Mesendoderm (in vitro differentiated cells): ENCODE data around the gene SAMD9L.
"Not testable (repeated sequence)": the region's sequence is repeated elsewhere in the genome, so short reads cannot be mapped to it uniquely, and the experiment has no call there.

Experiments used
- DNase-seq: peaks from one replicate; pipeline ENCODE4 v3.0.0; 2013
- H2AK5ac ChIP-seq: 2 replicates; pipeline ENCODE4 v1.6.1; 2013; ENCODE audit warnings: low read length, inconsistent platforms
- H2BK120ac ChIP-seq: 2 replicates; pipeline ENCODE4 v1.6.1; 2013; ENCODE audit warnings: low read depth, mild to moderate bottlenecking, low read length, moderate library complexity, mixed read lengths
- H2BK15ac ChIP-seq: replicated peaks from 2 replicates; pipeline ENCODE4 v1.6.1; 2013; ENCODE audit warnings: low read depth, mild to moderate bottlenecking, moderate library complexity
- H2BK5ac ChIP-seq: 2 replicates; pipeline ENCODE4 v1.6.1; 2013; ENCODE audit warnings: low read length, inconsistent platforms
- H3K18ac ChIP-seq: 2 replicates; pipeline ENCODE4 v1.6.1; 2013; ENCODE audit warnings: mild to moderate bottlenecking, low read length, mixed read lengths
- H3K23ac ChIP-seq: one replicate; pipeline ENCODE4 v1.6.1; 2013; ENCODE audit warnings: low read length
- H3K27ac ChIP-seq: 2 replicates; pipeline ENCODE4 v1.5.1; 2013; ENCODE audit warnings: low read depth, mild to moderate bottlenecking, inconsistent platforms, low read length, moderate library complexity
- H3K27me3 ChIP-seq: 2 replicates; pipeline ENCODE4 v1.6.1; 2013; ENCODE audit warnings: low read length, control low read depth, mild to moderate bottlenecking, inconsistent platforms; ENCODE audit not compliant: insufficient read depth, poor library complexity
- H3K36me3 ChIP-seq: 2 replicates; pipeline ENCODE4 v1.6.1; 2013; ENCODE audit warnings: low read length, inconsistent platforms; ENCODE audit not compliant: control insufficient read depth, insufficient read depth
- H3K4ac ChIP-seq: one replicate; pipeline ENCODE4 v1.6.1; 2013; ENCODE audit warnings: low read depth, mild to moderate bottlenecking, low read length, moderate library complexity
- H3K4me1 ChIP-seq: 2 replicates; pipeline ENCODE4 v1.6.1; 2013; ENCODE audit warnings: low read depth, low read length, inconsistent platforms; ENCODE audit not compliant: control insufficient read depth
- H3K4me2 ChIP-seq: 2 replicates; pipeline ENCODE4 v1.6.1; 2013; ENCODE audit warnings: low read length
- H3K4me3 ChIP-seq: 2 replicates; pipeline ENCODE4 v1.5.1; 2013; ENCODE audit warnings: mild to moderate bottlenecking, low read length
- H3K56ac ChIP-seq: one replicate; pipeline ENCODE4 v1.6.1; 2013; ENCODE audit warnings: low read length
- H3K79me1 ChIP-seq: 2 replicates; pipeline ENCODE4 v1.6.1; 2013; ENCODE audit warnings: low read length, inconsistent platforms
- H3K79me2 ChIP-seq: 2 replicates; pipeline ENCODE4 v1.6.1; 2013; ENCODE audit warnings: mild to moderate bottlenecking, low read length; ENCODE audit not compliant: control insufficient read depth, insufficient read depth
- H3K9ac ChIP-seq: 2 replicates; pipeline ENCODE4 v1.6.1; 2013; ENCODE audit warnings: low read length, inconsistent platforms
- H4K5ac ChIP-seq: one replicate; pipeline ENCODE4 v1.6.1; 2013; ENCODE audit warnings: low read length
- H4K8ac ChIP-seq: one replicate; pipeline ENCODE4 v1.6.1; 2013; ENCODE audit warnings: low read depth, mild to moderate bottlenecking, control low read depth, low read length, moderate library complexity
- WGBS: extraction: QIAGEN DNeasy Blood & Tissue Kit; methylation state at CpG from one replicate; pipeline ENCODE4 v1.1.7; 2013; ENCODE audit warnings: low lambda C conversion rate, missing lambda C conversion rate; ENCODE audit not compliant: insufficient coverage; ENCODE audit errors: extremely low coverage; 5-methylcytosine and 5-hydroxymethylcytosine counted together

The SAMD9L gene

DNA sequence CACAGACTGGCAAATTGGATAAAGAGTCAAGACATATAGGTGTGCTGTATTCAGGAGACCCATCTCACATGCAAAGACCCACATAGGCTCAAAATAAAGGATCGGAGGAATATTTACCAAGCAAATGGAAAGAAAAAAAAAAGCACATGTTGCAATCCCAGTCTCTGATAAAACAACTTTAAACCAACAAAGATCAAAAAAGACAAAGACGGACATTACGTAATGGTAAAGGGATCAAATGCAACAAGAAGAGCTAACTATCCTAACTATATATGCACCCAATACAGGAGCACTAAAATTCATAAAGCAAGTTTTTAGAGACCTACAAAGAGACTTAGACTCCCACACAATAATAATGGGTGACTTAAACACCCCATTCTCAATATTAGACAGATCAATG, 24.7 kb downstream of the SAMD9L start:
- not testable (repeated sequence) for H2BK120ac ChIP-seq, H4K5ac ChIP-seq, DNase-seq, H3K79me2 ChIP-seq, H3K56ac ChIP-seq, H4K8ac ChIP-seq, H2BK15ac ChIP-seq, H3K4me1 ChIP-seq, H2BK5ac ChIP-seq, H3K27ac ChIP-seq, H2AK5ac ChIP-seq, H3K4me3 ChIP-seq, H3K4me2 ChIP-seq, H3K9ac ChIP-seq, H3K23ac ChIP-seq, H3K4ac ChIP-seq, H3K36me3 ChIP-seq, H3K79me1 ChIP-seq, H3K27me3 ChIP-seq, H3K18ac ChIP-seq
- WGBS = no CpG with 5 or more reads among the region's 3 CpGs

DNA sequence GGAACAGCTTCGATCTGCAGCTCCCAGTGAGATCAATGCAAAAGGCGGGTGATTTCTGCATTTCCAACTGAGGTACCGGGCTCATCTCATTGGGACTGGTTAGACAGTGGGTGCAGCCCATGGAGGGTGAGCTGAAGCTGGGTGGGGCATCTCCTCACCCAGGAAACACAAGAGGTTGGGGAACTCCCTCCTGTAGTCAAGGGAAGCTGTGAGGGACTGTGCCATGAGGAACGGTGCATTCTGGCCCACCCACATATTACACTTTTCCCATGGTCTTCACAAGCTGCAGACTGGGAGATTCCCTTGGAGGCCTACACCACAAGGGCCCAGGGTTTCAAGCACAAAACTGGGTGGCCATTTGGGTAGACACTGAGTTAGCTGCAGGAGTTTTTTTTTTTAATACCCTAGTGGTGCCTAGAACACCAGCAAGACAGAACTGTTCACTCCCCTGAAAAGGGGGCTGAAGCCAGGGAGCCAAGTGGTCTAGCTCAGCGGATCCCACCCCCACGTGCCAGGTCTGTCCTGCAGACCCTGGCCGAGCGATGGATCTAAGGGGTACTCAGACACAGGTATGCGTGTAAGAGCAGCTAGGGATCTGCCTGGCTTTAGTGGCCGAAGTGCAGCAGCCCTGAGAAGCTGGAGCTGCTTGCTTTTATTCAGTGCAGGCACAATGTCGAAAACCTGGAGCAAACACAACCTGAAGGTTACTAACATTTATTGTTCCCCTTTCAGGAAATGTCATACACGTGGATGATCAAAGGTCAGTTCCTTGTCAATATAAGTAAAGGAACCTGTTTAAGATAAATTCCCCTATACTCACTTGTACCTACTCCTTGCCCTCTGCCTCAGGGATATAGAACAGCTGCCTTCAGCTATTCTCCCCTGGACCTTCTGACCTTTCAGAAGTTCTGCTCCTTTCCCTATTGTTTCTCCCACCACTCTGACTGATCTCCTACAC, 27.3 kb downstream of the SAMD9L start:
- no peaks in the 10 kb centered on the region for H3K27me3 ChIP-seq
- H2BK120ac ChIP-seq = no peak overlapping the region
- no peak overlapping the region for H4K8ac ChIP-seq
- H3K56ac ChIP-seq = no peak overlapping the region
- no peaks in the 10 kb centered on the region for H3K36me3 ChIP-seq
- H2BK15ac ChIP-seq = no peak overlapping the region
- no peak overlapping the region for H2AK5ac ChIP-seq
- H3K23ac ChIP-seq = no peak overlapping the region
- H3K4ac ChIP-seq = no peak overlapping the region
- no peaks in the 10 kb centered on the region for H3K79me1 ChIP-seq
- H3K79me2 ChIP-seq = no peaks in the 10 kb centered on the region
- H3K4me2 ChIP-seq = no peak overlapping the region
- H2BK5ac ChIP-seq = no peak overlapping the region
- H3K27ac ChIP-seq = no peak overlapping the region
- no peak overlapping the region for H3K4me3 ChIP-seq
- H3K9ac ChIP-seq = no peak overlapping the region
- H3K4me1 ChIP-seq = no peaks in the 10 kb centered on the region
- DNase-seq = no peak
- WGBS = no CpG with 5 or more reads among the region's 12 CpGs
- no peak overlapping the region for H4K5ac ChIP-seq
- H3K18ac ChIP-seq = no peak overlapping the region

DNA sequence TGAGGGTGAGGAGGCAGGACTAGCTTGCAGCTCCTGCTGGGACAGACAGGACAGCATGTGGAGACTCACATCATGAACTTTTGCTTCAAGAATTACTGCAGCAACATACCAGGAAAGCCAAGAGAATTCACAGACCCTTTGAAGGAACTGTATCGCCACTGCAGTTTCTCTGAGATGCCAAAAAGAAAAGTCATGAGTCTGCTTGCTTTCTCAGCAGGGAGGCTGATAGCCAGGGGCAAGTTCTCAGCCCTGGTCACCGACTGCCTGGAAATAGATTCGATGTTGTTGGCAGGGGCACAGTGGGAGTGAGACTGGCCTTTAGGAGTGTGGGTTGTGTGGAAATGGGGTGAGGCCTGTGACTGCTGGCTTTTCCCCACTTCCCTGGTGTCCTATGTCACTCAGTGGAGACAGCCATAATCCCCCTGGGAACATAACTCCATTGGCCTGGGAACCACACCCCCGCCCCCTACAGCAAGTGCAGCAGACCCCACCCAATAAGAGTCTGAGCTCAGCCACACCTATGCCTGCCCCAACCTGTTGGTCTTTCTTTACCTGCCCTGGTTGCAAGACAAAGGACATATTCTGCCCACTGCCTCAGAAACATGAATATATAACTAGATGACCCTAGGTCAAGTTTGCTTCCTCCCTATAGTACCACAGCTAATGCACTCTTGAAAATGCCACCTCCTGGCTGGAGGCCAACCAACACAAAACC, 28.8 kb downstream of the SAMD9L start:
- Histone ChIP-seq H3K79me2 (no peaks in the 10 kb centered on the region), H2BK5ac (no peak overlapping the region), H2AK5ac (no peak overlapping the region), H3K9ac (no peak overlapping the region), H3K56ac (no peak overlapping the region), H3K27ac (no peak overlapping the region), H2BK15ac (no peak overlapping the region), H3K4me2 (no peak overlapping the region), H4K8ac (no peak overlapping the region), H4K5ac (no peak overlapping the region), H3K79me1 (no peaks in the 10 kb centered on the region), H3K4ac (no peak overlapping the region), H3K4me1 (no peaks in the 10 kb centered on the region), H3K36me3 (no peaks in the 10 kb centered on the region), H3K27me3 (no peaks in the 10 kb centered on the region), H2BK120ac (no peak overlapping the region), H3K18ac (no peak overlapping the region), H3K23ac (no peak overlapping the region), H3K4me3 (no peak overlapping the region)
- DNase-seq = peak; percentile 59
- WGBS = no CpG with 5 or more reads among the region's 4 CpGs

DNA sequence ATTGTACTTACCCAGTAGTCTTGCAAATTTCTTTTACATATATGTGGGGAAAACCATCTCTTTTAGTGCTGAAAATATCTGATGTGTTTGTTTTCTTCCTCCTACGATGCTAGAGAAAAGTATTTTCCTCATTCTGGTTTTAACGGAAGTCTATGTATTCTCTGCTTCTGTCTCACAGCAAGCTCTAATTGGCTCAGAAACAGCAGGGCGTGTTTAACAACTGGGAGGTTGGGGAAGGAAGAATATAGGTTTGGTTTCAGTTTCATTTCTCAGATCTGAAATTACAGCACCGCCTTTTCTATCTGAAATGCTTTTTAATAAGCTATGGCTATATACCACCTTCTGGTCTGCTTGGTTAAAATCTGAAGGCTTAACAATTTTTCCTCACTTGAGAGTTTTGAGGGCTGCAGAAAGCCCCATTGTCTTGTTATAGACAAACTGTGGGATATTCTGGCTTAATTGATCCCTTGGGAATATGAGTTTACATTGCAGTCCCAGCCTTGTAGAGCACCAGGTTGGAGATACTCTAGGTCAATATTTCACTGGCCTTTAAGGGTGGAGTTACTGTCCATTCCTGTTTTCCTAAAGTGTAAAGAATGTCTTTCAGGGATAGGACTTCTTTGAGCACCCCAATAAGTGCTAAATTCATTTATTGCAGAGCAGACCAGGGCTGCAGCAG, 30.2 kb downstream of the SAMD9L start, which contains the start of gene SAMD9:
TSS of gene SAMD9 (minus strand) at position 128 of the 679 bp plus-strand sequence. CDS start 11,882 bp downstream, outside the sequence.
- Histone ChIP-seq H3K27ac (no peak within 1 kb of the TSS), H2BK120ac (no peak within 1 kb of the TSS), H3K4me3 (no peak within 1 kb of the TSS), H3K79me1 (no peaks in the 10 kb centered on the region), H3K36me3 (no peaks in the 10 kb centered on the region), H3K4me2 (no peak within 1 kb of the TSS), H3K4me1 (no peaks in the 10 kb centered on the region), H2AK5ac (no peak within 1 kb of the TSS), H4K5ac (no peak within 1 kb of the TSS), H3K79me2 (no peaks in the 10 kb centered on the region), H3K23ac (no peak within 1 kb of the TSS), H2BK5ac (no peak within 1 kb of the TSS), H3K9ac (no peak within 1 kb of the TSS), H2BK15ac (no peak within 1 kb of the TSS), H3K56ac (no peak within 1 kb of the TSS), H3K27me3 (no peaks in the 10 kb centered on the region), H3K18ac (no peak within 1 kb of the TSS), H3K4ac (no peak within 1 kb of the TSS), H4K8ac (no peak within 1 kb of the TSS)
- DNase-seq = peak; percentile 1
- no CpG with 5 or more reads among the region's 4 CpGs for WGBS

DNA sequence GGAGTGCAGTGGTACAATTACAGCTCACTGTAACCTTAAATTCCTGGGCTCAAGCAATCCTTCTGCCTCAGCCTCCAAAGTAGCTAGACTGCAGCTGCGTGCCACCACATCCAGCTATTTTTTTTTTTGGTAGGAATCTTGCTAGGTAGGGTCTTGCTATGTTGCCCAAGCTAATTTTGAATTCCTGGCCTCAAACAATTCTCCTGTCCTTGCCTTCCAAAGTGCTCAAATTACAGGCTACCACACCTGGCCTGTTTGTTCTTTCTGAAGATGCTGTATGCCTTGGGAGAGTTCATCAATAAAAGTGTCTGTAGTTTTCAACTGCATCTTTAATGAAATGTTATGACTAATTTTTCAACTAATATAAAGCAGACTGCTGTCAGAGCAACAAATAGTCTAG, 30.9 kb downstream of the SAMD9L start:
- H2AK5ac ChIP-seq = no peak overlapping the region
- H3K27me3 ChIP-seq = no peaks in the 10 kb centered on the region
- H4K8ac ChIP-seq = no peak overlapping the region
- no peak for DNase-seq
- no peak overlapping the region for H2BK120ac ChIP-seq
- no peak overlapping the region for H3K4me3 ChIP-seq
- no peaks in the 10 kb centered on the region for H3K4me1 ChIP-seq
- no peak overlapping the region for H3K27ac ChIP-seq
- no CpG with 5 or more reads among the region's 1 CpG for WGBS
- H2BK5ac ChIP-seq = no peak overlapping the region
- no peaks in the 10 kb centered on the region for H3K79me1 ChIP-seq
- H3K18ac ChIP-seq = no peak overlapping the region
- H3K79me2 ChIP-seq = no peaks in the 10 kb centered on the region
- no peak overlapping the region for H3K9ac ChIP-seq
- H3K4ac ChIP-seq = no peak overlapping the region
- no peak overlapping the region for H2BK15ac ChIP-seq
- no peak overlapping the region for H4K5ac ChIP-seq
- no peak overlapping the region for H3K4me2 ChIP-seq
- no peaks in the 10 kb centered on the region for H3K36me3 ChIP-seq
- no peak overlapping the region for H3K23ac ChIP-seq
- H3K56ac ChIP-seq = no peak overlapping the region
